ENCODE data around the gene CDH4. TPM values are rescaled to one million over a fixed set of nuclear protein-coding genes. Genes with fewer than 3 reads are reported as not detected.

The CDH4 gene
- total and polyA plus RNA-seq, 11 donors: 0.04 to 0.54 (median 0.08) TPM; not detected in 1

DNA sequence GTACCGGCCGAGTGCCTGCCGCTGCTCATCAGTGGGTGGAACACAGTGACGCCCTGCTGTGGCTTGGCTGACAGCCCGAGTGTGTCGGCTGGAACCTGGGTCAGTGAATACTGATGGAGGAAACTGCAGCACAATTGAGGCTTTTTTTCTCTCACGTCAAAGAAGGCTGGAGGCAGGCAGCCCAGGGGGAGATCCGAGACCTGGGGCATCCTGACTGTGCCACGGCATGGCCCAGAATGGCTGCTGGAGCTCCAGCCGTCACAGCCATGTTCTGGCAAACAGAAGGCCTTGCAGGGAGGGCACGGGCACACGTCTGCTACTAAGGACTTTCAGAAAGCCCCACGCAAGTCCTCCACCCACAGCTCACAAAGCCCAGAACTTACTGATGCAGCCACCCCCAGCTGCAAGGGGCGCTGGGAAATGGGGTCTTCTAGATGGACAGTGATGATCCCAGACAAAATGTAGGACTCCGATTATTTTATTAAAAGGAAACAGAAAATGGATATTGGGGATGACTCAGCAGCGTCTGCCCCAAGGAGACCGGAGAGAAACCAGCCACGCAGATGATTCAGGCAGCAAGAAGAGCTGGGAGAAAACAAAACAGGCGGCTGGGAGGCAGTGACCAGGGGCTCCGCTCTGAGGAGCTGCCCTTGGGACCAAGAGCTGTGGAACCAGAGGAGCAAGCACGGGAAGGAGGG, 673.6 kb downstream of the CDH4 start:
- no peaks in the 10 kb centered on the region for H3K4me1 ChIP-seq
- H3K4me3 ChIP-seq: no peak overlapping the region
- no peak overlapping the region for H3K27ac ChIP-seq
- 75 to 80% (median 77%) methylated on average over 15 to 21 of the region's 21 CpGs for WGBS, 4 donors
- H3K36me3 ChIP-seq: no peaks in the 10 kb centered on the region
- ATAC-seq (no peak), DNase-seq (peak in 1 of 5 donors; percentile 34)
- peaks cover 0 to 12% (median 0%) of the 10 kb centered on the region in 9 donors for H3K27me3 ChIP-seq
- peaks cover 0 to 6% (median 0%) of the 10 kb centered on the region in 12 donors for H3K9me3 ChIP-seq
- TF ChIP-seq POLR2A (IDR thresholded peaks at IDR 0.05): no peak
- TF ChIP-seq, protein P1, sequence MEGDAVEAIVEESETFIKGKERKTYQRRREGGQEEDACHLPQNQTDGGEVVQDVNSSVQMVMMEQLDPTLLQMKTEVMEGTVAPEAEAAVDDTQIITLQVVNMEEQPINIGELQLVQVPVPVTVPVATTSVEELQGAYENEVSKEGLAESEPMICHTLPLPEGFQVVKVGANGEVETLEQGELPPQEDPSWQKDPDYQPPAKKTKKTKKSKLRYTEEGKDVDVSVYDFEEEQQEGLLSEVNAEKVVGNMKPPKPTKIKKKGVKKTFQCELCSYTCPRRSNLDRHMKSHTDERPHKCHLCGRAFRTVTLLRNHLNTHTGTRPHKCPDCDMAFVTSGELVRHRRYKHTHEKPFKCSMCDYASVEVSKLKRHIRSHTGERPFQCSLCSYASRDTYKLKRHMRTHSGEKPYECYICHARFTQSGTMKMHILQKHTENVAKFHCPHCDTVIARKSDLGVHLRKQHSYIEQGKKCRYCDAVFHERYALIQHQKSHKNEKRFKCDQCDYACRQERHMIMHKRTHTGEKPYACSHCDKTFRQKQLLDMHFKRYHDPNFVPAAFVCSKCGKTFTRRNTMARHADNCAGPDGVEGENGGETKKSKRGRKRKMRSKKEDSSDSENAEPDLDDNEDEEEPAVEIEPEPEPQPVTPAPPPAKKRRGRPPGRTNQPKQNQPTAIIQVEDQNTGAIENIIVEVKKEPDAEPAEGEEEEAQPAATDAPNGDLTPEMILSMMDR (IDR thresholded peaks at IDR 0.05): no peak
- intact Hi-C loops (cut with DNase I): no loop called here

DNA sequence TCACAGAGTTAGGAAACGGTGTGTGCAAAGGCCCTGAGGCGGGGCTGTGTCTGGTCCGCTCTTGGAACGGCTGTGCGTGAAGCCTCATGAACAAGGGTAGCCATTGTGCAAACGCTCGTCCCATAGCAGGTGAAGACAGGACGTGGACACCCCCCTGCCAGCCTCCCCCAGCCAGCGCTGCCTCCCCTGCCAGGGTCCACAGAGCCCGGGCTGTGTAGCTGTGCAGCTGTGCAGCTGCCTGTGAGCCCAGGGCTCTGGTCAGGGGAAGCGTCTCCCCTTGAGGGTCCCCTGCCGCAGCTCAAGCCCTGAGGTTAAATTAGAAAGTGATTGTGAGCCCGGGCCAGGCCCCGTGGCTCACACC, 674.2 kb downstream of the CDH4 start:
- H3K27ac ChIP-seq: no peak overlapping the region
- TF ChIP-seq POLR2A (IDR thresholded peaks at IDR 0.05): no peak
- TF ChIP-seq, protein P1 (IDR thresholded peaks at IDR 0.05): no peak
- peaks cover 0 to 12% (median 0%) of the 10 kb centered on the region in 9 donors for H3K27me3 ChIP-seq
- DNase-seq (peak in 1 of 5 donors; percentile 38), ATAC-seq (no peak)
- 83 to 90% (median 88%) methylated on average over 13 to 14 of the region's 14 CpGs for WGBS, 4 donors
- intact Hi-C loops (cut with DNase I): no loop called here
- no peaks in the 10 kb centered on the region for H3K36me3 ChIP-seq
- no peaks in the 10 kb centered on the region for H3K4me1 ChIP-seq
- H3K9me3 ChIP-seq: peaks cover 0 to 6% (median 0%) of the 10 kb centered on the region in 12 donors
- H3K4me3 ChIP-seq: no peak overlapping the region

DNA sequence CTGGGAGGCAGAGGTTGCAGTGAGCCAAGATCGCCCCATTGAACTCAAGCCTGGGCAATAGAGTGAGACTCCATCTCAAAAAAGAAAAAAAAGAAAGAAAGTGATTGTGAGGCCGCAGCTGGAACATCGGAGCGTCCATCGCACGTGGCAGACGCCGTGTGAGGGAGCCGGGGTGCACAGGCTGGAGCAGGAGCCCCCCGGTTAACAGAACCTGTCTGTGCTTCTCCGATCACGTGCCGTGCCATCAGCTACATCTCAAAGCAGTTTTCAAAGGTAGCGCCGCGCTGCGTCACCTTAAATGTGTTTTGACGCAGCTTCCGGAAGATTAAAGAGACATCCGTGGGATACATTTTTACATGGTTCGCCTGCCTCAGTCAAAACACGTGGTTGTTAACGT, 674.7 kb downstream of the CDH4 start:
- DNase-seq: peak in 1 of 5 donors; percentile 34
- peaks cover 0 to 12% (median 0%) of the 10 kb centered on the region in 9 donors for H3K27me3 ChIP-seq
- WGBS, 4 donors: 88 to 92% (median 92%) methylated on average over 21 to 23 of the region's 23 CpGs
- H3K4me1 ChIP-seq: no peaks in the 10 kb centered on the region
- H3K4me3 ChIP-seq: no peak overlapping the region
- no peak for TF ChIP-seq POLR2A (IDR thresholded peaks at IDR 0.05)
- TF ChIP-seq, protein P1 (IDR thresholded peaks at IDR 0.05): no peak
- intact Hi-C loops (cut with DNase I): no loop called here
- no peaks in the 10 kb centered on the region for H3K36me3 ChIP-seq
- peaks cover 0 to 6% (median 0%) of the 10 kb centered on the region in 12 donors for H3K9me3 ChIP-seq
- no peak overlapping the region for H3K27ac ChIP-seq
- no peak for ATAC-seq

DNA sequence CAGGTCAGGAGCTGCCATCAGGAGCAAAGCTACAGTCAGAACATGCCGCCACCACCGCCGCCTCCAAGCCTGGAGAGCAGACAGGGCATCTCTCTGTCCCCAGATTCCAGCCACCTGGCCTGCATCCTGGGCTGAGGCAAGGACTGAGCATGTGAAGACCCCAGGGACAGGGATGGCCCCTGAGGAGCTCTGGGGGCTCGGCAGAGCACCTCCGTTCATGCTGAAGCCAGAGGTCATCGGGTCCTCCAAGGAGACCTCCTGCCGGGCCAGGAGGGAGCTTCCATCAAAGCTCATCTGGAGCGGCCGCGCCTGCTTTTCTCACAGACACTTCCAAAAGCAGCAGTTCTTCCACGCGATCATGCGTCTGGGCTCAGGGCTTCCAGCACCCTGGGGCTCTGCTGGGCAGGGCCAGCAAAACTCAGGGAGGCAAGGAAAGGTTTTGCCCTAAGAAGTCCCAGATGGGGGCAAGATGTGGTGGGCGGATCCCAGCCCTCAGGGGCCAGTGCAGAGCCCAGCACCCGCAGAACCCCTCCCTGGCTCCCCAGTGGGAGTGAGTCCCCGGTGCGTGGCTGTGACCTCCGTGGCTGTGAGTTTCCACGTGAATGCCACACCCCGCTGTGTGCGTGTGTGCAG, 675.2 kb downstream of the CDH4 start:
- TF ChIP-seq, protein P1 (IDR thresholded peaks at IDR 0.05): no peak
- no peak for TF ChIP-seq POLR2A (IDR thresholded peaks at IDR 0.05)
- Histone ChIP-seq H3K4me1 (no peaks in the 10 kb centered on the region), H3K4me3 (no peak overlapping the region), H3K27me3 (peaks cover 0 to 12% (median 0%) of the 10 kb centered on the region in 9 donors), H3K9me3 (peaks cover 0 to 6% (median 0%) of the 10 kb centered on the region in 12 donors), H3K27ac (no peak overlapping the region), H3K36me3 (no peaks in the 10 kb centered on the region)
- intact Hi-C loops (cut with DNase I): no loop called here
- DNase-seq (peak in 1 of 5 donors; percentile 57), ATAC-seq (no peak)
- 83 to 87% (median 84%) methylated on average over 17 to 21 of the region's 21 CpGs for WGBS, 4 donors
